GM10266 (cell line): Measurements from ENCODE around the gene ILRUN.
"Not testable (repeated sequence)": the region's sequence is repeated elsewhere in the genome, so short reads cannot be mapped to it uniquely, and the experiment has no call there.

Source experiments
- DNase-seq: peaks from one replicate; pipeline ENCODE4 v3.0.0; 2012; ENCODE audit errors: extremely low spot score
- TF ChIP-seq, protein P1 (sequence below): IDR thresholded peaks from 2 replicates; pipeline ENCODE4 v1.5.1; 2012; ENCODE audit warnings: mild to moderate bottlenecking, low read depth; ENCODE audit not compliant: control insufficient read depth, insufficient read depth; ENCODE audit errors: missing control alignments

Gene ILRUN

GRCh38 chr6:34695729-34696188, 808 bp downstream of the ILRUN start:
- no peak for DNase-seq
- TF ChIP-seq, protein P1, sequence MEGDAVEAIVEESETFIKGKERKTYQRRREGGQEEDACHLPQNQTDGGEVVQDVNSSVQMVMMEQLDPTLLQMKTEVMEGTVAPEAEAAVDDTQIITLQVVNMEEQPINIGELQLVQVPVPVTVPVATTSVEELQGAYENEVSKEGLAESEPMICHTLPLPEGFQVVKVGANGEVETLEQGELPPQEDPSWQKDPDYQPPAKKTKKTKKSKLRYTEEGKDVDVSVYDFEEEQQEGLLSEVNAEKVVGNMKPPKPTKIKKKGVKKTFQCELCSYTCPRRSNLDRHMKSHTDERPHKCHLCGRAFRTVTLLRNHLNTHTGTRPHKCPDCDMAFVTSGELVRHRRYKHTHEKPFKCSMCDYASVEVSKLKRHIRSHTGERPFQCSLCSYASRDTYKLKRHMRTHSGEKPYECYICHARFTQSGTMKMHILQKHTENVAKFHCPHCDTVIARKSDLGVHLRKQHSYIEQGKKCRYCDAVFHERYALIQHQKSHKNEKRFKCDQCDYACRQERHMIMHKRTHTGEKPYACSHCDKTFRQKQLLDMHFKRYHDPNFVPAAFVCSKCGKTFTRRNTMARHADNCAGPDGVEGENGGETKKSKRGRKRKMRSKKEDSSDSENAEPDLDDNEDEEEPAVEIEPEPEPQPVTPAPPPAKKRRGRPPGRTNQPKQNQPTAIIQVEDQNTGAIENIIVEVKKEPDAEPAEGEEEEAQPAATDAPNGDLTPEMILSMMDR = no peak

- TF ChIP-seq, protein P1 = no peak
- no peak for DNase-seq
Measured at GRCh38 chr6:34692280-34692679, 4.3 kb downstream of the ILRUN start.

DNA sequence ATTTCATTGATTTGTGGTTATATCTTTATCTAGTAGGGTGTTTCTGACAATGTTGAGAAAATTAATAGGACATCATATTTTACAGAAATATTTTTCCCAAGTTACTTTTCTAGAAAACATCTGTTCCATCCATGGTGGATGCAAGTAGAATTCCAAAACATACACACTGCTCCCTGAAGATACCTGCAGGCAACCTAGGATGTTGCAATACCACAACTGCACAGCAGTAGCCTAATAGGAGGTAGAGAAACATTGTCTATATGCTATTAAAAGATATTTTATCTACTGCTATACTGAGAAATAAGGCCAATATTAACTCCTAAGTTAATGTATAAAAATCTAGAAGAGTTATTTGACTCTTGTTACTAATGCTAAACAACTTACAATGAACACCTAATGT, 6.8 kb downstream of the ILRUN start:
- no peak for DNase-seq
- TF ChIP-seq, protein P1 = no peak

DNA sequence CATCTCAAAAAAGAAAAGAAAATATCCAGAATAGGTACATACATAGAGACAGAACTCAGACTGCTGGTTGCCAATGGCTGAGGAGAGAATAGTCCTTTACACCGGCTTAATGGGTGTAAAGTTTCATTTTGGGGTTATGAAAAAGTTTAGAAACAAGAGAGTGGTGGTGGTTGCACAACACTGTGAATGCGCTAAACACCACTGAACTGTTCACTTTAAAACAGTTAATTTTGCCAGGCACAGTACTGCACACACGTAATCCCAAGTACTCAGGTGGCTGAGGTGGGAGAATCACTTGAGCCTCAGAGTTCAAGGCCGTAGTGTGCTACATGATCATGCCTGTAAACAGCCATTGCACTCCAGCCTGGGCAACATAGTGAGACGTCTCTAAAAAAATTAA, 7.6 kb downstream of the ILRUN start:
- TF ChIP-seq, protein P1 = no peak
- DNase-seq = no peak

DNA sequence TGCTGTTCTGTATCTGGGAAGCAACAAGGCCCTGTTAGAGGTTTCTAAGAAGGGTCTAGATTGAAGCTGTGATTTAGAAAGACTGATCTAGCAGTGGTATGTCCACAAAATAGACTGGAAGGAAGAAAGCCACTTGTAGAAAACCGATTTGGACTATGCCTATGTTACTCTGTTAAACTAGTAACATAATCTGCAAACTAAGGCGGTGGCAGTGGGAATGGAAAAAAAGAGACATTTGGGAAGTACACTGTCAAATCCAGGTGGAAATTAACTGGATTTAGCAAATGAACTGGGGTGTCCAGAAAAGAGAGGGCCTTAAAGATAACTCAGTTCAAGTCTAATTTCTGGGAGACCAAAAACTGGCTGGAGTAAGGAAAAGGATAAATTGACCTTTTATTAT, 11.6 kb downstream of the ILRUN start:
- no peak for DNase-seq
- TF ChIP-seq, protein P1 = no peak

DNA sequence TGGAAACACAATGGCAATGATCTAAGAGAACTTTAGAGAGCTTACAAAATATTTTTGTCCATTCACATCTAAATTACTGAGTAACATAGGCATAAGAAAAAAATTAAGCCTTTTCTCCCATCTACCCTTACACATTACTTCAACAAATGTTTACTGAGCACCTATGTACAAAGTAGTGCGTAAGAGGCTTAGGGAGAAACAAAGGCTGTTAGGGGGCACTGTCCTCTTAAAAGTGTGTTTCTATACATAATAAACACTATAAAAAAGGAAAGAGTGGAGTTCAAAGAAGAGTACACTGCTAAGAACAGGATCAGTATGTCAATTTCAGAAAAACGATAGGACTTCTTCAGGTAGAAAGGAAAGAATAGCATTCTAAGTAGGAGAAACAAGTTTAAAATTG, 12.2 kb downstream of the ILRUN start:
- TF ChIP-seq, protein P1 = no peak
- DNase-seq = no peak

GRCh38 chr6:34680802-34681515, 15.6 kb downstream of the ILRUN start:
- no peak for DNase-seq

GRCh38 chr6:34680313-34680712, 16.3 kb downstream of the ILRUN start:
- DNase-seq = not testable (repeated sequence)

More at GRCh38 chr6:34680802-34681515, 15.6 kb downstream of the ILRUN start:
- TF ChIP-seq, protein P1 = no peak
